Coronary artery (tissue), 2 donors: ENCODE measurements around the gene UVRAG.

Source experiments
- DNase-seq: peaks from one replicate; pipeline ENCODE4 v3.0.0-alpha.2; 2017; ENCODE audit warnings: low spot score
- H3K27ac ChIP-seq, 2 donors: fragments of 200-600 bp; sonication (generic); one replicate each; pipeline ENCODE4 v1.5.1; 2016 to 2019
- H3K4me3 ChIP-seq: fragments of 200-600 bp; sonication (generic); 2 replicates; pipeline ENCODE4 v1.5.1; 2016; ENCODE audit warnings: mild to moderate bottlenecking, moderate library complexity
- CTCF ChIP-seq: fragments of 200-600 bp; sonication (generic); IDR thresholded peaks from one replicate; pipeline ENCODE4 v1.5.1; 2019; ENCODE audit warnings: antibody characterized with exemption

UVRAG gene

DNA sequence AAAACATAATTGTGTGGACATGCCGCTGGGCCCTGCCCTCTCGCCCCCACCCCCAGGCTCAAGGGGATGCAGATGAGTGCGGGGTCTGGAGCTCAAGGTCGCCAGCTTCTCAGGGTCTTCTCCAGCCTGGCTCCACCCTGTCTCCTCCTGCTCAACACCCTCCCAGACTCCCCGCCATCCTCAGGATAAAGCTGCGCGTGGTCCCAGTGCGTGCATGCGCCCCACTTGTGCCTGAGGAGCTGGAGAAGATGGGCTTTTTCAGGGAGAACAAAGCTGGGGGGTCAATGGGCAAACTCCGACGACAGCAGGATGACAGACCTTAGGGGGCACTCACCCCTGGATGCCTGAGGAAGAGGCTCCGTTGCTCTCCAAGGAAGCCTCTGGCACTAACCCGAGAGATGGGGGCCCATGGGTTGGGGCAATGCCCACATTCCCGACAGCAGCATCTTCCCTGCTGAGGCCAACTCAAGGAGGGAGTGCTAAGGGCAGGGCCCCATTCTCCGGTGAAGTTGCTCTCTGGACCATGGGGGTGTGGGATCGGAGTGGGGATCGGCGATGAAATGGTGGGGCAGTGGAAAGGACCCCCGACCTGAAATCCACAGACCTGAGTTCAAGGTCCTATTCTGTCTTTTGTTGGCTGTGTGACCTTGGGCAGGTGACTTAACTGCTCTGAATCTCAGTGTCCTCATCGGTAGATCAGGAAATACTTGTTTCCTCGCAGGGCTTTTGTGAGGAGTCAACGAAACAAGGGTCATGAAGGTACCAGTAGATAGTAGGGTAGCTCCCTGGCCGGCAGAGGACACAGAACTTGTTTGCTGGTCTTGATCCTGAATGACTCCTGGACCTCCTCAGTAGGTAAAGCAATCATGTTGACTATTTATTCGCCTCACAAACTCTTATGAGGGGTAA is 343.6 kb downstream of the UVRAG start:
- Histone ChIP-seq H3K27ac (no peak overlapping the region), H3K4me3 (no peak overlapping the region)
- no peak for DNase-seq
- TF ChIP-seq CTCF, result no peak

GRCh38 chr11:76159303-76159937 is 344.4 kb downstream of the UVRAG start:
- Histone ChIP-seq H3K27ac (no peak overlapping the region), H3K4me3 (no peak overlapping the region)
- no peak for DNase-seq
- no peak for TF ChIP-seq CTCF

DNA sequence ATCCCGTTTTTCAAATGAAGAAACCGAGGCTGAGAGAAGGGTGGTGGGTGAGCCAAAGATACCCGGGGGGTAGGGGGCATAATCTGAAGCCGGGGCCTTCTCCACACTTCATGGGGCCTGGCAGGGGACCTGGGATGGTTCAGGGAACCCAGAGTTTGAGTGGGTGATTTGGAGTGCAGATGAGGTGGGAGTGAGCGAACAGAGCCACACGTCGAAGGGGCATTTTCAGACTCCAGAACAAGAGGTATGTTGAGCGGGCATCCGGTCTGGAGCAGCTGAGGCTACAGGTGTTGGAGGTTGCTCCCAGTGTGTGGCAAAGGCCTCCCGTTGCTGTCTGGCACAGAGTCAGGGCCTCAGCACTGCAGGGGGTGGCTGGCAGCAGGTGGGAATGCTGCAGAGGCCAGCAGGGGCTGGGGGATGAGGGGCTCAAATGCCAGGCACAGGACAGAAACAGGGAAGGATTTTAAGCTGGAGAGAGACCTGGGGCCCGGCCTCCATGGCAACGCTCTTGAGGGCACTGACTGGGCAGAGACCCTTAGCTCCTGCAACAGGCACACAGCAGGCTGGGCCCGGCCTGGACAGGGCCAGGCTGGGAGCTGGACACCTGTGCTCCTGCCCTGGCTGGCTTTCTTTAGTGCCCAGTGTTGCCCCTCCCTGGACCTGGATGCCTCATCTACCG is 345.1 kb downstream of the UVRAG start:
- Histone ChIP-seq H3K27ac (no peak overlapping the region), H3K4me3 (no peak overlapping the region)
- DNase-seq, result no peak
- TF ChIP-seq CTCF, result no peak

DNA sequence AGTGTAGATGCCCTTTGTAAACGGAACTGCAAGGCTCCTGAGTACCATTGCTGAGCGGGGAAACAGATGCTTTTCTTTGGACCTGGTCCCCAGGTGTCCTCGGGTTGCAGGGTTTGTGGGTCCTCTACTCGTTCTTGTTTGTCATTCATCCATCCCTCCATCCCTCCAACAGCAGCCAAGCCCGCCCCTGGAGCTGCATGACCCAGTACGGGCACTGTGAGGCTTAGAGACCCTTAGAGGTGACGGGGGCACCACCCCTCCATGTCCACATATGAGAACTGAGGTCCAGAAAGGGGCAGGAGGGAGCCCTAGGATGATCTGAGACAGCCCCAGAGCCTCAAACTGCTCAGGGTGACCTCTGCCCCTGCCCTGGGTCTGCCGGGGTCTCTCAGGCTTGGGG is 345.8 kb downstream of the UVRAG start:
- no peak for TF ChIP-seq CTCF
- no peak overlapping the region for H3K4me3 ChIP-seq
- H3K27ac ChIP-seq, result no peak overlapping the region
- DNase-seq, result no peak

DNA sequence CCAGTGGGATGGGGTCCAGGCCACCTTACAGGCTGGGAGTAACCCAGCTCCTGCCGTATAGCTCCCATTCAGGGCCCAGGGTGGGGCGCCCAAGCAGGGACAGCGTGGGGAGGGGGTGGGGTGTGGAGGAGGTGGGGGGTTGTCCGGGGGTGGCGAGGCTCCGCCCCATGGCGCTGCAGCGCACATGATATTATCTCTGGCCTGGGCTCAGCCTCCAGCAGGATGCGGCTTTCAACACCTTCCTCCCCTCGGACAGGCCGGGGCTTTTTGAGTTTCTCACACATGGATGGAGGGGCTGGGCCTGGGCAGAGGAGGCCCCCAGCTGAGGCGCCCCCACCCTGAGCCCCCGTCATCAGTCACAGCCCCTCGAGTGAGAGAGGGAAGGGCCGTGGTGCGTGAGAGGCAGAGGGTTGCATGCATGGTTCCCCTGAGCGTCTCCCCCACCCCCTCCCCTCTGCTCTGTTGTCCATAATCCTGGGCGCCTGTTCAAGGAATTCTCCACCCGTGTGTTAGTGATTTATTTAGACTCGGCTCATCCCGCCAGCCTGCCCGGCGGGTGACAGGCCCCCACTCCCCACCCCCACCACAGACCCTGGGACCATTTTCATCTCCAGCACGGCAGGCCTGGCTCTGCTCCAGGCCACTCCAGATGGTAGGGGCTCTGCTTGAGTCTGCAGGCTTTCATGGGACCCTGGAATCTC is 346.4 kb downstream of the UVRAG start:
- Histone ChIP-seq H3K4me3 (peak overlapping the region; percentile 48), H3K27ac (no peak overlapping the region)
- no peak for TF ChIP-seq CTCF
- no peak for DNase-seq

- Histone ChIP-seq H3K4me3 (no peak overlapping the region), H3K27ac (no peak overlapping the region)
- TF ChIP-seq CTCF, result no peak
- no peak for DNase-seq
These were observed 347.6 kb downstream of the UVRAG start for GRCh38 chr11:76162336-76163288.
